ENCODE measurements around the gene ITLN2.
"Not testable (repeated sequence)": the region's sequence is repeated elsewhere in the genome, so short reads cannot be mapped to it uniquely, and the experiment has no call there.

The ITLN2 gene

DNA sequence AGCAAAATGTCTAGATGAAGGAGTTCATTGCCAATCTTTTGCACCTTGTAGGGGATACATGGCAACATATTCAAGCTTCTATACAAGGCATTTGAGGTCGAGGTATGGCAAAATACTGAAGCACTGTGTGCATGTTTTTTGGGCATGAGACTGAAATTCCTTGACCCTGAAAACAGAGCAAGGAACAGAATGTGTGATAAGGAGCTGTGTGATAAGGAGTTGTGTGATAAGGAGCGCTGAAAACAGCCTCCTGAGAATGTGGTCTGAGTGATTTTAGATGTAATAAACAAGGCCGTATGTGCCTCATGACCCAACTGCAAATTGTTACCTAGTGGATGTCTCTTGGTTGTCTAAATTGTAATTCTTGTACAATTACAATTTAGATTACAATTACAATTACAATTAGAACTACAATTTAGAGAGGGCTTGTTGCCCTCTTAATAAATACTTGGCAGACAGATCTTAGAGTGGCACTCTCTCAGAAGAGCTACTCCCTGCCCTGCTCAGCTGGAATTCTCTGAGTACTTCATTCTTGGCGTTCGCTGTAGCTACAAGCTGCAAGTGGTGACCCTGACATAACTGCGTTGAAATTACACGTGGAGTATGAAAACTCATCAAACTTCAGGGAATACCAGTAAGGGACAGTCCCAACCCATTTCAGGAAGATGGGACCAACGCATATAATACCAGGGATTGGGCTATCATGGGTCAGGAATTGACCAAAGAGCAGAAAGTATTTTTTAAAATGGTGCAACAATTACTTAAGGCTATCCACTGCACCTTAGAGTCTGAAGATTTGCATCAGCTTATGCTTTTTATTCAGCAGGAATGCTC, 49.6 kb downstream of the ITLN2 start:
- DNase-seq (ENCODE audit: low spot score) = no peak

DNA sequence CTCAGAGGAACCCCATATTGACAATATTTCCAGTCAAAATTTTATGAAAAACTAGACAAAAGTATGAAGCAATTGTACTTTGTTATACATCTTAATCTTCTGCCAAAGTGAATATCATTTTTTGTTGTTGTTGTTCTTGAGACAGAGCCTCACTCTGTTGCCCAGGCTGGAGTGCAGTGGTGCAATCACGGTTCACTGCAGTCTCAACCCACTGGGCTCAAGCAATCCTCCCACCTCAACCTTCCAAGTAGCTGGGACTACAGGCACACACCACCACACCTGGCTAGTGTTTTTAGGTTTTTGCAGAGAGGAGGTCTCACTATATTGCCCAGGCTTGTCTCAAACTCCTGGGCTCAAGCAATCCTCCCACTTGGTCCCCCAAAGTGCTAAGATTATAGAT, 52.4 kb downstream of the ITLN2 start:
- not testable (repeated sequence) for DNase-seq (ENCODE audit: low spot score)

DNA sequence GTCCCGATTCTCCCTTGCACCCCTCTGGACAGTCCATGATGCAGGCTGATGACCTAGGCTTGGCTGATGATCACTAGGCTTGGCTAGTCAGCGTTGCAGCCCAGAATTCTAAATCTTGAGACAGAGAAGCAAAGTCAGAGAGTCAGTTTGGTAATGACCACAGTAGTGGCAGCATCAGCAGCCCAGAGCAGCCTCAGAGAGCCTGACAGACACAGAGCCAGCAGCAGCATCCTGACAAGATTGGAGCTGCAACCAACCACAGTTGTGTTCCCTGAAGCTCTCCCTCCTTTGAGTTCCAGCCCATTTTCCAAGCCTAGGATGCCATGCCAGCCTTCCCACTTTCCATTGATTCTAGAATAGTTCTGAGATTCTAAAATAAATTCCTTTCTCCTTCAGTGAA, 52.8 kb downstream of the ITLN2 start:
- no peak for DNase-seq (ENCODE audit: low spot score)

DNA sequence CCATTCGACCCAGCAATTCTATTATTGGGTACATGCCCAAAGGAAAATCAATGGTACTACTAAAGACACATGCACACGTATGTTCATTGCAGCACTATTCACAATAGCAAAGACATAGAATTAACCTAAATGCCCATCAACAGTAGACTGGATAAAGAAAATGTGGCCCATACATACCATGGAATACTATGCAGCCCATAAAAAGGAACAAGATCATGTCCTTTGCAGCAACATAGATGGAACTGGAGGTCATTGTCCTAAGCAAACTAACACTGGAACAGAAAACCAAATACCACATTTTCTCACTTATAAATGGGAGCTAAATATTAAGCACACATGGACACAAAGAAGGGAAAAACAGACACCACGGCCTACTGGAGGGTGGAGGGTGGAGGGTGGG, 53.9 kb downstream of the ITLN2 start:
- not testable (repeated sequence) for DNase-seq (ENCODE audit: low spot score)

Data from D341Med (cell line).